Body of pancreas (tissue), 4 donors: ENCODE results near the gene LDAH.

ENCODE experiments used
- CTCF ChIP-seq, 7 experiments: fragments of 450-650 bp in 4 of 7; fragments of 200-600 bp in 3 of 7; sonication (generic) in 3 of 7; IDR thresholded peaks; one replicate each; pipeline ENCODE4 v1.5.1; 2016 to 2019; ENCODE audit warnings: antibody characterized with exemption in 7 of 7
- POLR2A ChIP-seq, 3 donors: fragments of 450-650 bp; IDR thresholded peaks; one replicate each; pipeline ENCODE4 v1.6.1; 2016; ENCODE audit warnings: antibody characterized with exemption in 3 of 3, mild to moderate bottlenecking in 2 of 3

- no peak for TF ChIP-seq CTCF (IDR thresholded peaks at IDR 0.05)
- no peak for TF ChIP-seq POLR2A (IDR thresholded peaks at IDR 0.05)
Observed at GRCh38 chr2:20643826-20644225, 179.1 kb downstream of the LDAH start.
